ENCODE results near the gene LRP1B. TPM values are rescaled to one million over a fixed set of nuclear protein-coding genes. Genes with fewer than 3 reads are reported as not detected.

LRP1B gene
- total and polyA plus RNA-seq, 2 donors (not counting 1 experiment from before 2014, with no cell fraction given) = not detected

DNA sequence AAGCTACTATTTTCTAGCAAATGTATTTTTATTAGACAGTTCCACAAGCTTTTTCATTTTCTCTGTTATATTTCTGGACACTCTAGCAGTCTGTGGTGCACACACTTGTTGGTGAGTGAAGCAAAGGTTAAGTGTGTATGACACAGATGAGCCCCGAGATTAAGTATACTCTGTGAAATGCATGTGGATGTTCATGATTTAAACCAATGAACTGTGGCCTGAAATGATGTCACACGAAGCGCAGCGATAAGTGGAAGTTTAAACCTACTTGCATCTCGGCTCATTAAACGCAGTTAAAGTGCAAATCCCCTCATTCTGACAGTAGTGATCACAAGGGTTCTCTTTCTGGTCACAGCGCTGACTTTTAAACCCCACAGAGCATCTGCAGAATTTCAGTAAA lies 1861.8 kb downstream of the LRP1B start:
- Histone ChIP-seq H3K79me2 (ENCODE audit: control insufficient read depth, insufficient read depth, low read length) (no peaks in the 10 kb centered on the region), H3K4me3 (ENCODE audit: control extremely low read depth in 1 of 5, extremely low read depth in 1 of 5, insufficient read depth in 1 of 5, low read depth in 2 of 5, low read length in 4 of 5) (no peak overlapping the region), H3K9me3 (ENCODE audit: control extremely low read depth in 1 of 3, control insufficient read depth in 2 of 3, insufficient read depth in 1 of 3, low read length in 2 of 3) (no peaks in the 10 kb centered on the region), H3K27ac (ENCODE audit: low read length in 2 of 2) (no peak overlapping the region), H4K20me1 (ENCODE audit: control insufficient read depth, insufficient read depth, low read length, poor library complexity, severe bottlenecking) (no peaks in the 10 kb centered on the region), H3K27me3 (replicated peaks in 1 of 4; ENCODE audit: control extremely low read depth in 1 of 4, control insufficient read depth in 3 of 4, insufficient read depth in 4 of 4, low read length in 3 of 4) (no peaks in the 10 kb centered on the region), H3K36me3 (replicated peaks in 1 of 2; ENCODE audit: control extremely low read depth in 1 of 2, control insufficient read depth in 1 of 2, extremely low read depth in 1 of 2, insufficient read depth in 2 of 2, low read length in 1 of 2) (no peaks in the 10 kb centered on the region), H2AFZ (ENCODE audit: insufficient read depth, low read depth, low read length, poor library complexity, severe bottlenecking) (no peak overlapping the region), H3K9ac (ENCODE audit: low read length) (no peak overlapping the region), H3K4me1 (ENCODE audit: control insufficient read depth in 2 of 2, insufficient read depth in 2 of 2, low read length in 2 of 2) (no peaks in the 10 kb centered on the region), H3K4me2 (replicated peaks; ENCODE audit: low read depth, low read length, poor library complexity, severe bottlenecking) (no peak overlapping the region)
- TF ChIP-seq, protein P1, sequence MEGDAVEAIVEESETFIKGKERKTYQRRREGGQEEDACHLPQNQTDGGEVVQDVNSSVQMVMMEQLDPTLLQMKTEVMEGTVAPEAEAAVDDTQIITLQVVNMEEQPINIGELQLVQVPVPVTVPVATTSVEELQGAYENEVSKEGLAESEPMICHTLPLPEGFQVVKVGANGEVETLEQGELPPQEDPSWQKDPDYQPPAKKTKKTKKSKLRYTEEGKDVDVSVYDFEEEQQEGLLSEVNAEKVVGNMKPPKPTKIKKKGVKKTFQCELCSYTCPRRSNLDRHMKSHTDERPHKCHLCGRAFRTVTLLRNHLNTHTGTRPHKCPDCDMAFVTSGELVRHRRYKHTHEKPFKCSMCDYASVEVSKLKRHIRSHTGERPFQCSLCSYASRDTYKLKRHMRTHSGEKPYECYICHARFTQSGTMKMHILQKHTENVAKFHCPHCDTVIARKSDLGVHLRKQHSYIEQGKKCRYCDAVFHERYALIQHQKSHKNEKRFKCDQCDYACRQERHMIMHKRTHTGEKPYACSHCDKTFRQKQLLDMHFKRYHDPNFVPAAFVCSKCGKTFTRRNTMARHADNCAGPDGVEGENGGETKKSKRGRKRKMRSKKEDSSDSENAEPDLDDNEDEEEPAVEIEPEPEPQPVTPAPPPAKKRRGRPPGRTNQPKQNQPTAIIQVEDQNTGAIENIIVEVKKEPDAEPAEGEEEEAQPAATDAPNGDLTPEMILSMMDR (IDR thresholded peaks at IDR 0.05) = no peak
- no peak for TF ChIP-seq EZH2 (IDR thresholded peaks at IDR 0.05; ENCODE audit: borderline replicate concordance, insufficient read depth, low read depth, low read length, poor library complexity, severe bottlenecking)
- no peak overlapping the region for H3K4me3 Mint-ChIP-seq
- no peak overlapping the region for H3K27ac Mint-ChIP-seq
- DNase-seq (no peak), ATAC-seq (ENCODE audit: low read depth) (no peak)
- no peaks in the 10 kb centered on the region for H3K4me1 Mint-ChIP-seq
- ChIA-PET CTCF (no interaction called here), POLR2A (no interaction called here)
- H3K9me3 Mint-ChIP-seq (ENCODE audit: insufficient read depth) = no peaks in the 10 kb centered on the region
- WGBS (ENCODE audit: insufficient coverage) = 89% methylated on average over 7 of the region's 7 CpGs
- intact Hi-C loops (cut with micrococcal nuclease) = loop anchor here (5.0 kb wide), 1 partner anchor 33 kb away; no protein-coding TSS in a partner anchor
- H3K27me3 Mint-ChIP-seq = no peaks in the 10 kb centered on the region

DNA sequence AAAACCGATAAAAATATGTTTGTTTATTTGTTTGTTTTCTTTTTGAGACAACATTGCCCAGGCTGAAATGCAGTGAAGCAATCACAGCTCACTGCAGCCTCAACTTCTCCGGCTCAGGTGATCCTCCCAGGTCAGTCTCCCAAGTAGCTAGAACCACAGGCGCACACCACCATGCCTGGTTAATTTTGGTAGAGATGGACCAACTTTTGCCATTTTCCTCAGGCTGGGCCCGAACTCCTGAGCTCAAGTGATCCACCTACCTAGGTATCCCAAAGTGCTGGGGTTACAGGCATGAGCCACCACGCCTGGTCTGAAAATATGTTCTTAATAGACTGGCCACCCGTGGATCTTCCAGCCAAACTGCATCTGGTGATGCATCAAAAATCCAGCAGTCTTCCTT lies 1867.9 kb downstream of the LRP1B start:
- Mint-ChIP-seq H3K27me3 (no peaks in the 10 kb centered on the region), H3K4me1 (no peaks in the 10 kb centered on the region), H3K27ac (no peak overlapping the region), H3K4me3 (no peak overlapping the region), H3K9me3 (ENCODE audit: insufficient read depth) (peaks cover 1% of the 10 kb centered on the region)
- Histone ChIP-seq H3K36me3 (replicated peaks in 1 of 2; ENCODE audit: control extremely low read depth in 1 of 2, control insufficient read depth in 1 of 2, extremely low read depth in 1 of 2, insufficient read depth in 2 of 2, low read length in 1 of 2) (no peaks in the 10 kb centered on the region), H2AFZ (ENCODE audit: insufficient read depth, low read depth, low read length, poor library complexity, severe bottlenecking) (no peak overlapping the region), H3K27ac (ENCODE audit: low read length in 2 of 2) (no peak overlapping the region), H3K27me3 (replicated peaks in 1 of 4; ENCODE audit: control extremely low read depth in 1 of 4, control insufficient read depth in 3 of 4, insufficient read depth in 4 of 4, low read length in 3 of 4) (no peaks in the 10 kb centered on the region), H3K4me1 (ENCODE audit: control insufficient read depth in 2 of 2, insufficient read depth in 2 of 2, low read length in 2 of 2) (no peaks in the 10 kb centered on the region), H3K9ac (ENCODE audit: low read length) (no peak overlapping the region), H3K4me3 (ENCODE audit: control extremely low read depth in 1 of 5, extremely low read depth in 1 of 5, insufficient read depth in 1 of 5, low read depth in 2 of 5, low read length in 4 of 5) (no peak overlapping the region), H3K4me2 (replicated peaks; ENCODE audit: low read depth, low read length, poor library complexity, severe bottlenecking) (no peak overlapping the region), H4K20me1 (ENCODE audit: control insufficient read depth, insufficient read depth, low read length, poor library complexity, severe bottlenecking) (no peaks in the 10 kb centered on the region), H3K79me2 (ENCODE audit: control insufficient read depth, insufficient read depth, low read length) (no peaks in the 10 kb centered on the region), H3K9me3 (ENCODE audit: control extremely low read depth in 1 of 3, control insufficient read depth in 2 of 3, insufficient read depth in 1 of 3, low read length in 2 of 3) (peaks cover 0 to 3% (median 0%) of the 10 kb centered on the region in 3 donors)
- CTCF ChIA-PET = no interaction called here
- no peak for ATAC-seq (ENCODE audit: low read depth)
- POLR2A ChIA-PET = no interaction called here
- TF ChIP-seq EZH2 (IDR thresholded peaks at IDR 0.05; ENCODE audit: borderline replicate concordance, insufficient read depth, low read depth, low read length, poor library complexity, severe bottlenecking) = no peak
- TF ChIP-seq, protein P1 (IDR thresholded peaks at IDR 0.05) = no peak
- no peak for DNase-seq
- intact Hi-C loops (cut with micrococcal nuclease) = no loop called here
- WGBS (ENCODE audit: insufficient coverage) = 83% methylated on average over 5 of the region's 6 CpGs
